NCI-H510A (cell line): ENCODE data around the gene CHMP1B.
A peak's percentile ranks its signal among the peaks of the same experiment; 100 is the strongest.

Source experiments
- DNase-seq: peaks from one replicate; lab custom pipeline; 2025; lab: John Stamatoyannopoulos, UW

The CHMP1B gene, protein sequence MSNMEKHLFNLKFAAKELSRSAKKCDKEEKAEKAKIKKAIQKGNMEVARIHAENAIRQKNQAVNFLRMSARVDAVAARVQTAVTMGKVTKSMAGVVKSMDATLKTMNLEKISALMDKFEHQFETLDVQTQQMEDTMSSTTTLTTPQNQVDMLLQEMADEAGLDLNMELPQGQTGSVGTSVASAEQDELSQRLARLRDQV

DNA sequence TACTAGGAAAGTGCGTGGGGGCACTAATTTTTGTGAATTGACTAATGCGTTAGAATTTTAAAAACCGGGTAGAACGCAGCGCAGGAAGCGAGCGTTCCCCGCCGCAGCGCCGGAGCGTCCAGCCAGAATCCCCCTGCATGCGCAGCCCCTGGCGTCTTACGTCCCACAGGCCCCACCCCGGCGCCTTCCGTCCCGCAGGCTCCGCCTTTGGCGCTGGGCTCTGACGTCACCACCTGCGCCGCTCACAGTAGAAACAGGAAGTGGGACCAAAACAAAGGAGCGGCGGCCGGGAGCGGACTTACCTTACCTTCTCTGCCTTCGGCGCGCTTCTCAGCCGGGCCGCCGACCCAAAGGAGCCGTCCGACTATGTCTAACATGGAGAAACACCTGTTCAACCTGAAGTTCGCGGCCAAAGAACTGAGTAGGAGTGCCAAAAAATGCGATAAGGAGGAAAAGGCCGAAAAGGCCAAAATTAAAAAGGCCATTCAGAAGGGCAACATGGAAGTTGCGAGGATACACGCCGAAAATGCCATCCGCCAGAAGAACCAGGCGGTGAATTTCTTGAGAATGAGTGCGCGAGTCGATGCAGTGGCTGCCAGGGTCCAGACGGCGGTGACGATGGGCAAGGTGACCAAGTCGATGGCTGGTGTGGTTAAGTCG, at the start of gene CHMP1B:
Gene CHMP1B (plus strand): TSS at position 268 of the 660 bp plus-strand sequence. CDS start 99 bp downstream, at position 367.
- peak; percentile 86 for DNase-seq

GRCh38 chr18:11801573-11801972, 49.6 kb upstream of the CHMP1B start:
- DNase-seq, result no peak

GRCh38 chr18:11802158-11802557, 49.1 kb upstream of the CHMP1B start:
- no peak for DNase-seq

DNA sequence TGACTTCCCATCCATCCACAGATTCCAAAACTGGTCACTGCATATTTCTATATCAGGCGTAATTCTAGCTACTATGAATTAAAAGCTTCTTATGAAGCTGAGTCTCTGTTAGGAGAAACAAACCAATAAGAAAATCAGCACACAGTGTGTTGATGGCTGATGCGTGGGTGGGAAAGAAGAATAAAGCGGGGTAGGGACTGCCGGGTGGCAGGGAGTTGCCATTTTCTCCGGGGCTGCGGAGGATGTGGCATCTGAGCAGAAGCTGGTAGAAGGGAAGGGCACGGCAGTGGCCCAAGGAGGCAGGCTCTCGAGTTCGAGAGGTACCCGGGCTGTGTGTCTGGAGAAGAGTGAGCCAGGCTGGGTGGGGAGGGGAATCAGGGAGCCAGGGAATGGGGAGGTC, 48.6 kb upstream of the CHMP1B start:
- no peak for DNase-seq

- no peak for DNase-seq
Observed at GRCh38 chr18:11807233-11807632, 44.0 kb upstream of the CHMP1B start.

GRCh38 chr18:11808001-11808855, 43.0 kb upstream of the CHMP1B start:
- no peak for DNase-seq

DNA sequence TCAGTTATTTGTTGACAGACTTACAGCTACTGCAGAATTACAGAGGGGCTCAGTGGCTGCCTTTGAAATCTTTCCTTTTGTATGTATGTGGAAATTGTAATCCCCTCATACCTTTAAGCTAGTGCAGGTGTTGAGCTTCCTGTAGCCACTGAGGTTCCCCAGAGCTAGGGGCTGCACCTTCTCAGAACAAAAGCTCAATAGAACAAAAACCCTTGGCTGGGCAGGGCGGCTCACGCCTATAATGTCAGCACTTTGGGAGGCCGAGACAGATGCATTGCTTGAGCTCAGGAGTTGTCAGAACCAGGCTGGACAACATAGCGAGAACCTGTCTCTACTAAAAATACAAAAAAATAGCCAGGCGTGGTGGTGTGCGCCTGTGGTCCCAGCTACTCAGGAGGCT, 41.3 kb upstream of the CHMP1B start:
- DNase-seq, result no peak

GRCh38 chr18:11810379-11810778, 40.8 kb upstream of the CHMP1B start:
- no peak for DNase-seq

GRCh38 chr18:11811009-11811408, 40.2 kb upstream of the CHMP1B start:
- DNase-seq, result no peak

GRCh38 chr18:11817229-11817628, 34.0 kb upstream of the CHMP1B start:
- no peak for DNase-seq

GRCh38 chr18:11818486-11819203, 32.6 kb upstream of the CHMP1B start:
- DNase-seq, result no peak

DNA sequence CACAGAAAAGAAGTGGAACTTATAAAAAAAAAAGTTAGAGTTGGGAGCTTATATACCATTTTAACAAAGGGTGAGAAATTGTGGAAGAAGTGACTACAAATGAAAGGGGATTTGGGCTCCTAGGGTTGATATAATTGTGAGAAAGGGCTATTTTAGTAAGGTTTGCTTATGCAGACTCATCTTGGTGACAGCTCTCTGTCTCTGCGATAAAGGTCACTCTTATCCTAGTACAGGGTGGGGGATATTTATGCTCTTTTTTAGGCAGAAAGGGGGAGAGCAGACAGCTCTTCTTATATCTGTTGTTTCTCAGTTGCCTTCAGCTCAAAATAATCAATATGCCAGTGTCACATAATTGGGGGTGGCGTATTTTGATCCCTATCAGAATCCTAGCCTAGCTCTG, 31.3 kb upstream of the CHMP1B start:
- DNase-seq, result no peak

DNA sequence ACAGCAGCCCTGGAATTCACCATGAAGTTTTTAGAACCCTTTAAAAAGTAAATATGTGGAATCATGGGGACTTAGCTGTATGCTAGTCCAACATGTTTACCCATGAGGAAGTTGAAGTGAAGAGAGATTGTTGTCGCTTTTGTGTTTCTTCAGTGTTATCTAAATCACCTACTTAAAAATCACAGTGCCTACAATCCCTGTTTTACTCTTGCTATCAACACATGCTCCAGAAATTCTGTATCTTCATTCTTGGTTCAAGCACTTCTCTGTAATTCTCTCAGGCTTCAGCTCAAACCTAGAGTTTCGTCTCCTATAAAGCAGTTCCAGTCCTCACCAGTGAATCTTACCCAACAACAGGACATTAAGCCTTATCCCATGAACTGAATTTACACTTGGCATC, 30.5 kb upstream of the CHMP1B start:
- DNase-seq, result no peak

DNA sequence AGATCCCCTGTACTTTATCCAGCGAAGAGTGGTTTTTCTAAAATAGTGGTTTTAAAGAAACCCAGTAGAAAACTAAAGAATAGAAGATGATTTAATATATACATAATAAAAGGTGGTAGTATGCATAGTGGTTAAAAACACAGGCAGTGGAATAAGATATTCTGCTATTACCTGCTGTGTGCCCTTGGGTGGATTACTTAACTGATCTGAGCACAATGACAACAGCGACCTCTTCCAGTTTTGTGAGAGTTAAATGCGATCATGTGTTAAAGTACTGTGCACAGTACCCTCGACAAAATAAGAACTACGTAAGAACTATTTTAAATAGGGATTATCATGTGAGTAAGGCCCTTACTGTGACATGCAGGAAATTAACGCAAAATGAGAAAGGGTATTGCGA, 30.0 kb upstream of the CHMP1B start:
- no peak for DNase-seq

DNA sequence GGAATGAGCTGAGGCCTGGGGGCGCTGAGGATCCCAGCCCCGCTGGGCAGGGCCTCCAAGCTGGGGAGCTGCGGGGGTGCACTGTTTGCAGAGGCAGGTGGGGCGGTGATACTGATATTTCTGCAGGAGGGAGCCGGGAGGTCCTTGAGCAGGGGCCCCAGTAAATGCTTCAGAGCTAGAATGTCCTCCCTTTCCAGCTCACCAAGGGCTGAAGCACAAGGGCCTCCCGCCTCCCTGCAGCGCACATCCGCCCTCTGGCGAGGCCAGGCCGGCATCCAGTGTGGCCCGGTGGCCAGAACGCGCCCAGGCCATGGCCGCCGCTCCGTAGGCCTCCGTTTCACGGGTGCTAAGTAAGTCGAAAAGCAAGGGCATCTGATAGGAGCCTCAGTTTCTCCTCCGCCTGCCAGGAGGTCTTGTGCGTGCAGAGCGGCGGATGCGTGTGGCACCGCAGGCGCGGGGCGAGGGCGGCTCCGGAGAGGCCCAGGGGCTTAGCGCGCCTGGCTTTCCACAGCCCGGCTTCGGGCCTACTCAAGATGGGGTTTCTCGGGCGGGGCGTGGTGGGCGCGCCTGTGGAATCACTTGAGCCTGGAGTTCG, 29.5 kb upstream of the CHMP1B start:
- no peak for DNase-seq

DNA sequence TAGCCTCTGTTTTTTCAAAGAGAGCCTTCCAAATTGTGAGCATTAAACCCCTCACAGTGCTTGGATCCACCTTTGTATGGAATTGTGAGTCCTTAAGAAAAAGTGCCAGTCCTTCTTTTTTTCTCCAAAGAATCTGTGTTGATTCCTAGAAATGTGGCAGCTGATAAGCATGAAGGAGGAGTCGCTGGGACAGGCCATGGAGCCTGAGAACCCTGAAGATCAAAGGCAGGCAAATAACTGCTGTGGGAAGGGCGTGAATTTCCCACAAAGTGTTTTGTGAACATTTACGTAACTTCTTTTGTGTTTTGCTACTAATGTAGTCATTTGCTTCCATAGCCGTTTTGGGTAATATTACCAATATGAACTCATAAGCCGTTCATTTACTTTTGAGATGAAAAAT, 27.7 kb upstream of the CHMP1B start:
- no peak for DNase-seq

GRCh38 chr18:11826836-11827235, 24.4 kb upstream of the CHMP1B start:
- no peak for DNase-seq

DNA sequence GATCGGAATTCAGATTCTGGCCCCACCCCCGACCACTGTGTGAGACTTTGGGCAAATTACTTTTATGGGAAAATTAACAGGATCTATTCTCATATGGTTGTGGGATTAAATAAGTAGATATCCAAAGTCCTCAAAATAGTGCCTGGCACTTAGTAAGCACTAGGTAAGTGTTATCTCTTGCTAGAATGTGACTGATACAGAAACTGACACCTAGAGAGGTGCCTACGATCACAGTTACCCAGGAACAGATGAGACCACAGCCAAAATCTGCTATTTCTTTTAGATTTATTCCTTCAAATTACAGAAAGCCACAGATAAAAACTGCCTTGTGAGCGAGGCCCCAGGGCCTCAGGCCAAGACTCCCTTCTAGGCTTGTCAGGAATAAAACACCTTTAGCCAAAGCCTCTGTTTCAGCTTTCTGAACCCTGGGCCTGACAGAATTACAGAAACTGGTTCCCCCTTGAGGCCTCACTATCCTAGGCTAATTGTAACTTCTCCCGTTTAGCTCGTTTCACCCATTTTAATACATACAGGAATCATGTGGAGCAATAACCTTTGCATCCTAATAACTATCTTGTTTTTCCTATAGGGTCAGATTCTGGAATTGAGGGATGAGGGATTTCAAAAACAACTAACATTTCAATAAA, 22.3 kb upstream of the CHMP1B start:
- DNase-seq, result no peak

- DNase-seq, result no peak
Observed at GRCh38 chr18:11830585-11830984, 20.6 kb upstream of the CHMP1B start.

DNA sequence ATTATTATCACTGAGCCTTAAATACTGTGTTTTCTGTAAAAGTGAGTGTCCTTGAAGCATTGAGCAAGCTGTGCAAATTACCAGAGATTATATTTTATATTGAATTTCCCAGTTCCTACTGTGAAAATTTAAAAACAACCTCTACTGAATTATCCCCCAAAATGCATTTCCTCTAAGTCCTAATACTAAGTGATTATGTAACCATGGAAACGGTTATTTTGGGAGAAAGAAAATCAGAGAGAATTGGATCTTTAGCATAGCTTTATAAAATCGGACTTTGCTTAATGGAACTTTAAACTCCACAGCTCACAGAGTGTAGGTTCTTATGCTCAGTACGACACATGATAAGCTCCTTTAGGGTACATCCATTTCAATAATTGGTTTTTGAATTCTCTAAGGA, 19.3 kb upstream of the CHMP1B start:
- no peak for DNase-seq

GRCh38 chr18:11834772-11835171, 16.4 kb upstream of the CHMP1B start:
- no peak for DNase-seq

- DNase-seq, result no peak
Observed at GRCh38 chr18:11839556-11839955, 11.7 kb upstream of the CHMP1B start.
